WERI-Rb-1 (cell line): ENCODE measurements around the gene SPEG.
A peak's percentile ranks its signal among the peaks of the same experiment; 100 is the strongest.

Experiments
- DNase-seq: peaks from one replicate; pipeline ENCODE4 v3.0.0-alpha.2; 2020
- H3K27ac ChIP-seq: fragments of 250-450 bp; sonication (Bioruptor Pico); 2 replicates; pipeline ENCODE4 v1.5.1; 2020; ENCODE audit warnings: mild to moderate bottlenecking, moderate library complexity
- H3K27me3 ChIP-seq: fragments of 250-450 bp; sonication (Bioruptor Pico); 2 replicates; pipeline ENCODE4 v1.5.1; 2021; ENCODE audit warnings: mild to moderate bottlenecking, low read depth, moderate library complexity; ENCODE audit not compliant: insufficient read depth, severe bottlenecking
- H3K36me3 ChIP-seq: fragments of 250-450 bp; sonication (Bioruptor Pico); 2 replicates; pipeline ENCODE4 v1.5.1; 2020; ENCODE audit warnings: mild to moderate bottlenecking, moderate library complexity
- H3K4me3 ChIP-seq: 2 replicates; pipeline ENCODE4 v1.5.1; 2011; ENCODE audit warnings: low read depth, mild to moderate bottlenecking, control low read depth, low read length
- H3K9me3 ChIP-seq: fragments of 250-450 bp; sonication (Bioruptor Pico); 2 replicates; pipeline ENCODE4 v1.5.1; 2021; ENCODE audit warnings: mild to moderate bottlenecking, moderate library complexity; ENCODE audit not compliant: severe bottlenecking
- CTCF ChIP-seq: IDR thresholded peaks from 2 replicates; pipeline ENCODE4 v1.5.1; 2011; ENCODE audit warnings: low read depth, mild to moderate bottlenecking, control low read depth, inconsistent platforms, low read length

SPEG gene

DNA sequence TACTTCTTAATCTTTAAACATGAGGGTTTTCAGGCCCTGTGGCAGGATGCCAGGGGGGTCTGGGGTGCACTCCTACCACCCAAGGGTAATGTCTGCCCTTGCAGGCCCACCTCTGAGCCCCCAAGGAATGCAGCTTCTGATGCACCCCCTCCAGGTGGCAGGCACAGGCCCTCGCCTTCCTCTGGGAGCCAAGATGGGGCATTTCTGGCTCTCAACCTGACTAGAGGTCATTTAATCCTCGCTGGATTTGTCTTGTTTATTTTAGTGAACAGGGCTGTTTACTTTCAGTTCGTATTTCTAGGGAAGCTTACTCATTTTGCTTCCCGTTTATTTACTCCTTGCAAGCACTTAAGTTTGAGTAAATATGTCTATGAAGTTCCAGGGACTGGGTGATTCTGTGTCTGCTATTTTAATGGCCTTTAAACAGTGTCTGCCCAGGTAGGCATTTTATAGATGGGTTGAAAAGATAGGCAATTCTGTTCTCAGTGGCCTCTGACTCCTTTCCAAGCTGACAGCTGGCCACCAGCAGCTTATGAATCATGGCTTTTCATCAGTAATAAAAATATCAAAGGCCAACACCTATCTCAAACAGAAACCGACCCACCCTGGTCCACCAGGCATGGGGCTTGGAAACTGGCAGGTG, 35.8 kb upstream of the SPEG start:
- DNase-seq, result no peak
- H3K27ac ChIP-seq, result peak overlapping the region; percentile 3; the same call in 1 of the 2 replicates

DNA sequence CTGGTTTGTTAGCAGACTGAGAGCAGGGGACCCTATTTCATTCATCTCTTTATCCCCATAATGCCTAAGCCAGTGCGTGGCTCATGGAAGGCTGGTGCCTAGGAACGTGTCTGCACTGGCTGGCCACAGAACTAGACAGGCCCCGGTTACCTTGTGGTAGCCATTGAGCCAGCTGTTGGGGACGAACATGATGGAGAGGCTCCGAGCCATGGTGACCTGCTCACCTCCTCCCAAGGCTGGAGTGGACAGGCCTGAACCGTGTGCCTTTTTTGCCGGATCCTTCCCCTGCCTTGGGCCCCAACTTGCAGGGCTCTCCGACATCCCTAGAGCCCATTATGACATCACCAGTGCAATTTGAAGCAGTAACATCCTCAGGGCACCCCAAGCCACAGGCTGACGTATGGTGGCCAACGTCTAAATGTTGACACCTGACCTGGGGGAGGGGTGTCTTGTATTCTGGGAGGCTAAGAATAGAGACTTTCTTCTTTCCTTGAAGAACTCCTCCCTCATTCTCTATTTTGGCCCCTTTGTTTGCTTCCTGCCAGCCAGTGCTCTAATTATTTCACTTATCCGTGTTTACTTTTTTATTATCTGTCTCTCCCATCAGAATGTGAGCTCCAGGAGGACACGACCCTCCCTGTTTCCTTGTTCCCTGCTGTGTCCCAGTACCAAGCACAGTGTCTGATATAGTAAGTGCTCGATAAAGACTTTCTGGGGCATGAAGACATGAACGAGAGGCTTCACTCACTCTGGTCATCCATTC, 34.7 kb upstream of the SPEG start:
- no peak for DNase-seq
- H3K27ac ChIP-seq, result no peak overlapping the region
- H3K36me3 ChIP-seq, result no peaks in the 10 kb centered on the region
- H3K9me3 ChIP-seq, result no peaks in the 10 kb centered on the region
- no peak overlapping the region for H3K4me3 ChIP-seq
- TF ChIP-seq CTCF, result no peak
- no peaks in the 10 kb centered on the region for H3K27me3 ChIP-seq

More for the DNA sequence above, 35.8 kb upstream of the SPEG start:
- Histone ChIP-seq H3K27me3 (no peaks in the 10 kb centered on the region), H3K36me3 (no peaks in the 10 kb centered on the region), H3K4me3 (no peak overlapping the region), H3K9me3 (no peaks in the 10 kb centered on the region)
- no peak for TF ChIP-seq CTCF

- TF ChIP-seq CTCF, result no peak
- Histone ChIP-seq H3K36me3 (no peaks in the 10 kb centered on the region), H3K27me3 (no peaks in the 10 kb centered on the region), H3K27ac (no peak overlapping the region), H3K9me3 (no peaks in the 10 kb centered on the region), H3K4me3 (no peak overlapping the region)
- DNase-seq, result no peak
Measured at GRCh38 chr2:219400562-219400961, 34.1 kb upstream of the SPEG start.

GRCh38 chr2:219401606-219402005, 33.0 kb upstream of the SPEG start:
- H3K27ac ChIP-seq, result peak overlapping the region; percentile 50; the same call in 1 of the 2 replicates
- no peaks in the 10 kb centered on the region for H3K9me3 ChIP-seq
- H3K27me3 ChIP-seq, result no peaks in the 10 kb centered on the region
- no peaks in the 10 kb centered on the region for H3K36me3 ChIP-seq
- TF ChIP-seq CTCF, result no peak
- no peak for DNase-seq
- no peak overlapping the region for H3K4me3 ChIP-seq

DNA sequence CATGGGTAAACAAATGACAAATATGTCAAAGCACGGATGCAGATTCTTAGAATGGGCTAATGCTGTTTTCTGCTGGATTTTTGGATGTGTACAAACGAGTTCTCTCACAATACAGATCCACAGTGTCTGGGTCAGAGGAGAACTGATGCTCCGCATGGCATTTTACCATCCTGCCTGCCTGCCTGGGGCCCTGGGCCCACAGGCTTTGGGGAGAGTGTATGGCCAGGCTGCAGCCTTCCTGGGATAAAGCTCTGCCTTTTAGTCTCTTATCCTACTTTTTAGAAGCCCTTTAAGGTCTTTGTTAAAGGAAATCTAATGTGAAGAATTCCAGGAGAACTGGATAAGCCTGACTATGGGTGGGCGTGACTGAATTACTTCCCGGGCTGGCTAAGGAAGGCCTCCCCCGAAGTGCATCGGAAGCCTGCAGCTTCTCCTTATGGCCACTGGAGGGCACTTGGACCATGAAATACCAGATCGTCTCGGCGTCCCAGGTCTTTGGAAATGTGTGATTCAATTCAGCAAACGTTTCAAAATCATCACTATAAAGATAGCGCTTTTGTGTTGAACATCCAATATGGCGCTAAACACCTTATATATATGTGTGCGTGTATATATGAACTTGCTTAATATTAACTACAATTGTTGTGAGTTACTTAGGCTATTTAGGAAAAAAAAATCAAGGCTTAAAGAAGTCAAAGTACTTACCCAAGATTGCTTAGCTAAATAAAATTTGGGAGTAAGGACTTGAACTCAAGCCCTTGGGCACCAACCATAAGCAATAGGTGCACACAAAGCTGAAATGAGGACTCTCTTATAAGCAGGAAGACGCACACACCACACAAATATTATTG, 31.8 kb upstream of the SPEG start:
- Histone ChIP-seq H3K4me3 (no peak overlapping the region), H3K36me3 (no peaks in the 10 kb centered on the region), H3K27me3 (no peaks in the 10 kb centered on the region), H3K9me3 (no peaks in the 10 kb centered on the region), H3K27ac (peak overlapping the region; percentile 50)
- peak; percentile 86 for TF ChIP-seq CTCF
- DNase-seq, result peak; percentile 83
